Mesenchymal stem cell (in vitro differentiated cells and primary cell): ENCODE data around the gene ANKRD55.

Experiments
- DNase-seq: peaks from one replicate; pipeline ENCODE4 v3.0.0-alpha.2; 2013
- H2AFZ ChIP-seq: one replicate; pipeline ENCODE4 v1.6.1; 2013; ENCODE audit warnings: low read depth, mild to moderate bottlenecking, control low read depth, inconsistent platforms, low read length, moderate library complexity
- H2AK5ac ChIP-seq: 2 replicates; pipeline ENCODE4 v1.6.1; 2013; ENCODE audit warnings: low read length, moderate library complexity, mild to moderate bottlenecking, inconsistent platforms; ENCODE audit not compliant: severe bottlenecking
- H2BK120ac ChIP-seq: one replicate; pipeline ENCODE4 v1.6.1; 2013; ENCODE audit warnings: low read depth, mild to moderate bottlenecking, inconsistent platforms, low read length, moderate library complexity
- H2BK12ac ChIP-seq, 2 experiments: one replicate each; pipeline ENCODE4 v1.6.1; 2013; ENCODE audit warnings: inconsistent platforms in 2 of 2, low read length in 2 of 2, mild to moderate bottlenecking in 2 of 2, moderate library complexity in 2 of 2, control low read depth in 1 of 2
- H2BK15ac ChIP-seq: one replicate; pipeline ENCODE4 v1.6.1; 2013; ENCODE audit warnings: mild to moderate bottlenecking, low read depth, inconsistent platforms; ENCODE audit not compliant: poor library complexity, severe bottlenecking
- H2BK5ac ChIP-seq: 2 replicates; pipeline ENCODE4 v1.6.1; 2013; ENCODE audit warnings: low read depth, mild to moderate bottlenecking, low read length, control low read depth, inconsistent platforms; ENCODE audit not compliant: poor library complexity, severe bottlenecking
- H3K14ac ChIP-seq, 2 experiments: one replicate each; pipeline ENCODE4 v1.6.1; 2013; ENCODE audit warnings: inconsistent platforms in 2 of 2, low read length in 2 of 2, control low read depth in 1 of 2, mild to moderate bottlenecking in 1 of 2, moderate library complexity in 1 of 2
- H3K18ac ChIP-seq, 2 experiments: one replicate each; pipeline ENCODE4 v1.6.1; 2013; ENCODE audit warnings: inconsistent platforms in 2 of 2, low read length in 2 of 2, control low read depth in 1 of 2, low read depth in 1 of 2, mild to moderate bottlenecking in 1 of 2
- H3K23ac ChIP-seq, 2 experiments: one replicate each; pipeline ENCODE4 v1.6.1; 2013; ENCODE audit warnings: inconsistent platforms in 2 of 2, low read length in 2 of 2, mild to moderate bottlenecking in 2 of 2, moderate library complexity in 2 of 2, control low read depth in 1 of 2
- H3K27ac ChIP-seq: 2 replicates; pipeline ENCODE4 v1.5.1; 2013; ENCODE audit warnings: mild to moderate bottlenecking, moderate library complexity, low read length, control low read depth, inconsistent platforms; ENCODE audit not compliant: poor library complexity, severe bottlenecking
- H3K27me3 ChIP-seq, 2 experiments: 2 replicates each; pipeline versions ENCODE4 v1.6.1 to v1.7.0; 2013; ENCODE audit warnings: low read length in 2 of 2, mild to moderate bottlenecking in 2 of 2, moderate library complexity in 2 of 2, control low read depth in 1 of 2, inconsistent platforms in 1 of 2; ENCODE audit not compliant: control insufficient read depth in 1 of 2, insufficient read depth in 1 of 2
- H3K36me3 ChIP-seq, 2 experiments: 2 replicates each; pipeline versions ENCODE4 v1.6.1 to v1.7.0; 2013; ENCODE audit warnings: low read length in 2 of 2, control low read depth in 1 of 2, inconsistent platforms in 1 of 2, low read depth in 1 of 2, mild to moderate bottlenecking in 1 of 2; ENCODE audit not compliant: insufficient read depth in 2 of 2, control insufficient read depth in 1 of 2
- H3K4ac ChIP-seq, 2 experiments: one replicate each; pipeline ENCODE4 v1.6.1; 2013; ENCODE audit warnings: inconsistent platforms in 2 of 2, low read length in 2 of 2, mild to moderate bottlenecking in 2 of 2, moderate library complexity in 2 of 2, control low read depth in 1 of 2, low read depth in 1 of 2
- H3K4me1 ChIP-seq: 2 replicates; pipeline ENCODE4 v1.6.1; 2013; ENCODE audit warnings: low read depth, low read length, control low read depth; ENCODE audit not compliant: control insufficient read depth, insufficient read depth
- H3K4me2 ChIP-seq: 2 replicates; pipeline ENCODE4 v1.6.1; 2013; ENCODE audit warnings: low read length, mild to moderate bottlenecking, inconsistent platforms; ENCODE audit not compliant: poor library complexity, severe bottlenecking
- H3K4me3 ChIP-seq, 2 experiments: 2 replicates each; pipeline versions ENCODE4 v1.5.1 to v1.7.0; 2013; ENCODE audit warnings: low read length in 2 of 2, mild to moderate bottlenecking in 2 of 2, control low read depth in 1 of 2, low read depth in 1 of 2; ENCODE audit not compliant: insufficient read depth in 1 of 2
- H3K79me1 ChIP-seq: replicated peaks from 2 replicates; pipeline ENCODE4 v1.6.1; 2013; ENCODE audit warnings: mild to moderate bottlenecking, control low read depth, low read length, inconsistent platforms; ENCODE audit not compliant: poor library complexity, severe bottlenecking
- H3K9ac ChIP-seq: 2 replicates; pipeline ENCODE4 v1.7.0; 2013; ENCODE audit warnings: mild to moderate bottlenecking, low read length, moderate library complexity
- H3K9me3 ChIP-seq: 2 replicates; pipeline ENCODE4 v1.7.0; 2013; ENCODE audit warnings: mild to moderate bottlenecking, low read length; ENCODE audit not compliant: control insufficient read depth
- H4K8ac ChIP-seq: one replicate; pipeline ENCODE4 v1.6.1; 2013; ENCODE audit warnings: inconsistent platforms, mild to moderate bottlenecking, low read length, moderate library complexity
- H4K91ac ChIP-seq: one replicate; pipeline ENCODE4 v1.6.1; 2013; ENCODE audit warnings: mild to moderate bottlenecking, low read length, inconsistent platforms
- WGBS: methylation state at CpG from one replicate; pipeline ENCODE4 v1.1.7; 2013; ENCODE audit warnings: mixed read lengths; 5-methylcytosine and 5-hydroxymethylcytosine counted together

ANKRD55 gene

DNA sequence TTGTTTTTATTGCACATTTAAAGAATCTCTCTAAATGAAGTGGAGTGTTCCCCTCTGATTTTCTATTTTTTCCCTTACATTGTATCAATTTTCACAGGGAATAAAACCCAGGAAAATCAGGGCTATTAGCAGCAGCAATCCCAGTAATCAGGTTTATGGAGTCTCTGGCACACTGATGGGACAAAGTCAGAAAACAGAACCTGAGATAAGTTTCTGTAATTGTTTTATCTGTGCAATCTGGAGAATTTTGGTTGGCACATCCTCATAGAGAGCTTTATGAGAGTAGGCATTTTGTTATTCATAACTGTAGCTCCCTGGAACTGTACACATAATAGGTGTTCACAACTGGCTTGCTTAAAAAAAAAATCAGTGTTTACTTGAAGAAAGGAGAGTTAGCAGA, 141.5 kb downstream of the ANKRD55 start:
- H3K9ac ChIP-seq: no peak overlapping the region
- no peak overlapping the region for H3K4ac ChIP-seq
- H4K8ac ChIP-seq: no peak overlapping the region
- H3K4me1 ChIP-seq: peaks cover 5% of the 10 kb centered on the region
- H3K18ac ChIP-seq: no peak overlapping the region
- no peak overlapping the region for H3K4me3 ChIP-seq
- H3K27me3 ChIP-seq: no peaks in the 10 kb centered on the region
- no peak overlapping the region for H2BK15ac ChIP-seq
- no peak for DNase-seq
- no peak overlapping the region for H2AK5ac ChIP-seq
- no peaks in the 10 kb centered on the region for H3K36me3 ChIP-seq
- H4K91ac ChIP-seq: no peak overlapping the region
- no peaks in the 10 kb centered on the region for H3K79me1 ChIP-seq
- H3K14ac ChIP-seq: no peak overlapping the region
- H3K23ac ChIP-seq: no peak overlapping the region
- H2BK5ac ChIP-seq: no peak overlapping the region
- H2BK12ac ChIP-seq: no peak overlapping the region
- no peak overlapping the region for H2AFZ ChIP-seq
- no peak overlapping the region for H3K4me2 ChIP-seq
- no peak overlapping the region for H3K27ac ChIP-seq
- H2BK120ac ChIP-seq: no peak overlapping the region
- no peaks in the 10 kb centered on the region for H3K9me3 ChIP-seq

GRCh38 chr5:56090793-56091460, 142.2 kb downstream of the ANKRD55 start:
- 95% methylated on average over 6 of the region's 7 CpGs for WGBS
- peak overlapping the region; percentile 52 for H4K91ac ChIP-seq
- H3K9ac ChIP-seq: no peak overlapping the region
- peak overlapping the region; percentile 58 to 86 for H3K18ac ChIP-seq
- no peak overlapping the region for H2AFZ ChIP-seq
- H3K36me3 ChIP-seq: no peaks in the 10 kb centered on the region
- no peak overlapping the region for H3K27ac ChIP-seq
- peak overlapping the region; percentile 45 for H2BK120ac ChIP-seq
- DNase-seq: no peak
- no peaks in the 10 kb centered on the region for H3K9me3 ChIP-seq
- H2BK15ac ChIP-seq: peak overlapping the region; percentile 75
- peak overlapping the region; percentile 46 for H4K8ac ChIP-seq
- no peak overlapping the region for H3K4me3 ChIP-seq
- H3K4me2 ChIP-seq: no peak overlapping the region
- peak overlapping the region; percentile 83 to 91 for H2BK12ac ChIP-seq
- no peaks in the 10 kb centered on the region for H3K79me1 ChIP-seq
- peaks cover 5% of the 10 kb centered on the region for H3K4me1 ChIP-seq
- no peak overlapping the region for H3K14ac ChIP-seq
- peak overlapping the region; percentile 85 for H3K4ac ChIP-seq
- H3K23ac ChIP-seq: no peak overlapping the region
- no peak overlapping the region for H2BK5ac ChIP-seq
- H2AK5ac ChIP-seq: no peak overlapping the region
- no peaks in the 10 kb centered on the region for H3K27me3 ChIP-seq

- Histone ChIP-seq H2BK120ac (peak overlapping the region; percentile 83), H3K79me1 (no peaks in the 10 kb centered on the region), H3K27me3 (no peaks in the 10 kb centered on the region), H3K27ac (no peak overlapping the region), H3K14ac (peak overlapping the region in 1 of 2 experiments; percentile 28), H2BK15ac (peak overlapping the region; percentile 36), H3K9ac (peak overlapping the region; percentile 54), H3K9me3 (no peaks in the 10 kb centered on the region), H3K23ac (no peak overlapping the region), H4K91ac (peak overlapping the region; percentile 73), H2AK5ac (no peak overlapping the region), H4K8ac (peak overlapping the region; percentile 55), H3K4me3 (peak overlapping the region in 1 of 2 experiments; percentile 15), H3K36me3 (no peaks in the 10 kb centered on the region), H2AFZ (no peak overlapping the region), H2BK5ac (no peak overlapping the region), H3K4ac (peak overlapping the region; percentile 40 to 91), H3K18ac (peak overlapping the region; percentile 40 to 94), H3K4me2 (no peak overlapping the region), H2BK12ac (peak overlapping the region; percentile 59 to 90), H3K4me1 (peaks cover 5% of the 10 kb centered on the region)
- peak; percentile 48 for DNase-seq
- 51% methylated on average over 5 of the region's 5 CpGs for WGBS
These were observed 143.9 kb downstream of the ANKRD55 start for GRCh38 chr5:56088967-56089829.

- Histone ChIP-seq H4K8ac (no peak overlapping the region), H2AFZ (no peak overlapping the region), H2BK15ac (peak overlapping the region; percentile 36), H3K9me3 (no peaks in the 10 kb centered on the region), H3K4ac (peak overlapping the region; percentile 40 to 91), H3K18ac (peak overlapping the region in 1 of 2 experiments; percentile 11), H3K4me3 (peak overlapping the region in 1 of 2 experiments; percentile 15), H3K23ac (no peak overlapping the region), H2BK12ac (peak overlapping the region; percentile 59 to 90), H4K91ac (peak overlapping the region; percentile 15), H2BK120ac (no peak overlapping the region), H3K4me1 (peaks cover 5% of the 10 kb centered on the region), H2AK5ac (no peak overlapping the region), H3K27me3 (no peaks in the 10 kb centered on the region), H3K9ac (peak overlapping the region; percentile 54), H3K79me1 (no peaks in the 10 kb centered on the region), H3K27ac (no peak overlapping the region), H2BK5ac (no peak overlapping the region), H3K36me3 (no peaks in the 10 kb centered on the region), H3K14ac (no peak overlapping the region), H3K4me2 (no peak overlapping the region)
- DNase-seq: no peak
- 89% methylated on average over 2 of the region's 4 CpGs for WGBS
These were observed 144.6 kb downstream of the ANKRD55 start for GRCh38 chr5:56088431-56088949.
